SKM-1 (cell line): Measurements from ENCODE around the gene CDK14.

Experiments
- DNase-seq: peaks from one replicate; lab custom pipeline; 2025; ENCODE audit not compliant: unreplicated experiment; lab: John Stamatoyannopoulos, UW

CDK14 gene

DNA sequence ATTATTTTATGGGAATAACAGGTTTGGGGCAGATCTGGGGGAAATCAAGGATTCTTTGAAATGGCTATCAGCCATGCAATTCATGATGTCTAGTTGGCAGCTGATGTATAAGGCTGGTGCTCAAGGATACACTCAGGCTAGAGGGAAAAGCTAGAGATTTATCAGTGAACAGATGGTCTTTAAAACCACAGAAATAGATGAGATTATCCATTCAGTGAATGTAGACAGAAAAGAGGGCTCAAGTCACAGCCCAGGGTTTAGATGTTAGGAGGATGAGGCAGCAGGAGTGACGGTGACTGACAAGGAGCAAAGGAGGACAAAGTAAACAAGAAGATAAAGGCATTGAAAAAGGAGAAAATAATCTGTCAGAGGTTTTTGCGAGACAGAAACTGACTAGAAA is 238.7 kb downstream of the CDK14 start:
- no peak for DNase-seq

DNA sequence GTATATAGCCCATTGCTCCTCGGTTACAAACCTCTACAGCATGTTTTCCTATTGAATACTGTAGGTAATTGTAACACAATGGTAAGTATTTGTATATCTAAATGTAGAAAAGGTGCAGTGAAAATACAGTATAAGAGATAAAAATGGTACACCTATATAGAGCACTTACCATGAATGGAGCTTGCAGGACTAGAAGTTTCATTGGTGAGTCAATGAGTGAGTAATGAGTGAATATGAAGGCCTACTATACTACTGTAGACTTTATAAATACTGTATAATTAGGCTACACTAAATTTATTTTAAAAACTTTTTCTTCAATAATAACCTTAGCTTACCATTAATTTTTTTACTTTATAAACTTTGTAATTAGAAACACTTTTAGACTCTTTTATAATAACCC is 239.7 kb downstream of the CDK14 start:
- DNase-seq, result no peak

DNA sequence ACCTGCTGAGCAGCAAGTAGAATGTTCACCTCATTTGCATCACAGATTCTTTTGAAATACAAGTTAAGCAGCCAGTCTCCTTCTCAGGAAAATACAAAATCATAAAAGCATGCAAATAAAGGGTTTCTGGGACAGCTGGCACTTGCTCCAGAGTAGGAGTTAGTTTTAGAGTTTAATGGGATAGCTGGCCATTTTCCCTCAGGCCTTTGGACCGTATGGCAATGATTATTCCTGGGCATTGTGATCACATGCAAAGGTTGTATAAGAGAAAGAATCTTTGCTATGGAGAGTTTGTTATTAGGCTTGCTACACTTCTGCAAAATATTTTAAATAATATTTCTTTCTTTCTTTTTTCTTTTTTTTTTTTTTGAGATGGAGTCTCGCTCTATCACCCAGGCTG is 240.8 kb downstream of the CDK14 start:
- no peak for DNase-seq

DNA sequence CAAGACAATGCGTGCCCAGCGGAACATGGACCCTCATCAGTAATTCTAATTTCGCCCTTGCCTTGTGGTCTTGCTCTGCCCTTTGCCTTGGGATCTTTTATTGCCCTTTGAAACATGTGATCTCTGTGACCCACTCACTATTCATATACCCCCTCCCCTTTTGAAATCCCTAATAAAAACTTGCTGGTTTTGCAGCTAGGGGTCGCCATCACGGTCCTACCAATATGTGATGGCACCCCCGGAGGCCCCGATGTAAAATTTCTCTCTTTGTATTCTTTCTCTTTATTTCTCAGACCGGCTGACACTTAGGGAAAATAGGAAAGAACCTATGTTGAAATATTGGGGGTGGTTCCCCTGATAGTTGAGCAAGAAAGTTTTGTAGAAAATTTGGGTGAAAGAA is 242.7 kb downstream of the CDK14 start:
- no peak for DNase-seq

DNA sequence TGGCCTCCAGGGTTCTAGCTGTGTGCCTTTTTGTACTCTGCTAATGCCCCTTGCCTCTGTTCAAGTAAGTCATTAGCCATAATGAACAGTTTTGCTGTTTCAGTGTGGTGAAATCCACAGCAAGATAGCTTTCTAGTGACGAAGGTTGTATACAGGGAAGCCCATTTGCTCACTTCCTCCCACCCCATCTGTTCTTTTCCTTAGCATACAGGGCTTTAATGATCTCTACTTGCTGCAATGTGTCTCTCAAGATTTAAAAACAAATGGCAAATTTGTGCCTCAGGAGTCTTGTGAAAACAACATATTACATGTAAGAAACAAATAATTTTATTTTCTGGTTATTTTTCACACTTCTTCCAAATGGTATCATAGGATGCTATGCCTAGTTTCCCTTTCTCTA is 243.2 kb downstream of the CDK14 start:
- no peak for DNase-seq

DNA sequence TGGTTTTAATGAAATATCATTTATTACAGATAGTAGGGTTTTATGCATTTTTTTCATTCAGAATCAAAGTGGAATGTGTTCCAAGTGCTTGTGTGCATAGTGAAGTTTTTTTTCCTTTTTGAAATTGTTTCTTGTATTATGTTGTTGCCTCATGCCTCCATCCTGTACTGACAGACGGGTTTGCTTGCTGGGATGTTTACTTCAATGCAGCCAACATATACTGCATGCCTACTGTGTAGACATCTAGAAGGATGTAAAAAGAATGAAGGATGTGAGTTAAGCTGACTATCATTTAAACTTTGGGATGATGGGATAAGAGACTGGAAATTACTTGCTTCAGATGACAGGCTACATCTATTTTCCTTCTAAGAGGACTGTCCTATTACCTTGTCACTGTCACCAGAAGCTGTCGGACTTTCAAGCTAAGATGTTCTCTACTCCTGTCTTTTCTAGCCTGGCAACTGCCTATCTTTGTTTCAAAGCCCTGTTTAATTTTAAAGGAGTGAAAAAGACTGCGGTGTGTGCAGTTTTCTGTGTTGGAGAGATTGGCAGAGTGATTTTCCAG is 243.7 kb downstream of the CDK14 start:
- no peak for DNase-seq

DNA sequence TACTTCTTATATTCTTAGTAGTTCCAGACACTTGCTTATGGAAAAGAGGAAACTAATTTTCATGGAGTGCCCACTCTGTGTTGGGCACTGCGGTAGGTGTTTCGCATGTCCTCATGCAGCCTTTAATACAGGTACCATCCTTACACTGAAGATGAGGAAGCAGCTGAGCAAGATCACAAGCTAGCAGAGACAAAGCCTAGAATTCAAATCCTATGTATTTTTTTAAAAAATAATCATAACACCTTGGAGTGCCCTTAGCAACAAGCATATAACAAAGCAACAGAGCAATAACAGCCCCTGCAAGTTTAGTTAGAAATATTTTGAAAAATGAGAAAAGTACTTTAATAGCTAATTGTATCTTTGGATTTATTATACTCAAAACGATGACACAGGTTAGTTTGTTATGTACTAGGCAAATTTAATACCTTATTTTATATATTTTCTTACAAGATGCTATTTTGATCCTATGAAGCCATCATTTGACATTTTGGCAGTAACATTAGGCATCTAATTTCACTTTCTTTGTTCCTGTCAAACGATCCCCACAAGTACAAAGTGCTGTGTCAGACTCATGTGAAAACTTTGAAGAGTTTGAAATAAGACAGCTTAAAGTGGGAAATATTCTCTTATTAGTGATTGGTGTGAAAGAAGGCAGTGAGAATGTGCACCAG is 245.8 kb downstream of the CDK14 start:
- DNase-seq, result no peak

DNA sequence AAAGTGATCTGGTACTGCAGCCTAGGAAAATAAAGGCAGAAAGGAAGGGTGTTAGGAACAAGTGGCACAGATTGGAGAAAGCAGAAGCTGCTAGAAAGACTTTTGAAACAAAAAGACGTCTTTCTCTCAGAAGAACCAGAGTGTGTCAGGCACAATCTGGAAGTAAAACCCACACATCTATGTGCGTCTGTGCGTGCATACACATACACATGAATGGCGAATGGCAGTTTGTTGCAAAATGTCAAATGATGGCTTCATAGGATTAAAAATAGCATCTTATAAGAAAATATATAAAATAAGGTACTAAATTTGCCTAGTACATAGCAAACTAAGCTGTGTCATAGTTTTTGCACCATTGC is 246.3 kb downstream of the CDK14 start:
- DNase-seq, result no peak

DNA sequence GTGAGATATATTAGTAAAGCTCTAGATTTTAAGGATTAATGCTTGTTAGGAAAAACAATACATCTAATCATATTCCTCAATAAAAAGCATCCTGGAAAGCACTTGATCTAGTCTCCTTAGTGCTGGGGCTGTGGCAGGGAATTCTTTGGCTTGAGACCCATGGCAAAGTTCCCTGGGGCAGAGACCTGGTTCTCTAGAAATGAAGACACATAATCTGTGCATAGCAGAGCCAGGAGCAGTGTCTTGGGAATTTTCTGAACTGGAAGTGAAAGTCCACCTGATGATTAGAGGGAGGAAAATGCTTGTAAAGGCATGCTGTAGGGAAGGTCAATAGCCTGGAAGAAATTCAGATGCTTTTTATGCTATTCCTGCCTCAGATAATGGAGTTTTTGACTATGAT is 247.4 kb downstream of the CDK14 start:
- no peak for DNase-seq

DNA sequence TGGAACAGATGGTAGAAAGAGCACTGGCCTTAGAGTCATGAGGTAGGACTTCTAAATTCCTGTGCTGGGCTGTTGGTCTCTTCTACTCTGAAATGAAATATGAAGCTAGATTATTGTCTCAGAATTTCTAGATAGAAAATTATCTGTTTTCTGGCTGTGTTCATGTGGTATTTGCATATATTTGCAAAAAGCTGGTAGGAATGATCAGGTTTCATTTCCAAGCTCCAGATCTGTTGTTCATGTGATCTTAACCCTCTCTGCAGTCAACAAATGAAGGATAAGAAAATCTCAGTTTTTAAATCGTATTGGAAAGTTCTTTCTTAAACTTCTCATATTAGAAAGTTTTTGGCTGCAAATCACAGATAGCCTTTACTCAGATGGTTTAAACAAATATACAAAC is 248.3 kb downstream of the CDK14 start:
- no peak for DNase-seq

DNA sequence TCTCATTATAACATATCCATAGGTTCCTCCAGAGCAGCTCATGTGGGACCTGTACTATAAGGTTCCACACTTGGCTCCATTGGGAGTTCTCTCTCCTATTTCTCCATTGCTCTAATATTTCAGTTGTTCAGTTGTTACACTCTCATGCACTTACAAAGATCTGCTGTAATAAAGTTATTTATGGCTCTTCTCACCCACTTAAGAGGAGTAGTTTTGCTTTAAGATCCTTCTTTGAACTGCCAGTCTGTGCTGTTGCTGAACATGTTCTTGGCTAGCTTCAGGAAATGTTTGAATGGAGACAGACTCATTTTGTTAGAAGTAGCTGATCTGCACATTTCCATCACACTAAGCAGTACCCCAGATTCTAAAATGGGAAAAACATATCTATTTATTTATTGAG is 250.1 kb downstream of the CDK14 start:
- DNase-seq, result no peak

DNA sequence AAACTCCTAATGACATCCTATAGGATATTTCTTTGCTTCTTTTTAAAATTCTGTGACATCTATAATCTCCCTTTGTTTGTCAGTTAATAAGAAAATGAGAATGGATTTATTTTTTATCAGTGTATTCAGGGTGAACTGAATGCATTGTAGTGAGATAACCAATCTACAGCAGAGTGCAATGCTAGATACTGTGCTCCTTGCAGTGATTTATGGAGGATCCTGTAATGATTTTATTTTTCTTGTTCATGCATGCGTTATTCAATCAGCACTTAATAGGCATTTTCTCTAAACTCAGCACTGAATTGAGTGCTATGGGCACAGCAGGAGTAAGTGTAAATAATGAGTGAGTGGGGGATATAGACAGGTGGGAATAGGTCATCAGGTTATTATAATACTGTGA is 253.9 kb downstream of the CDK14 start:
- no peak for DNase-seq

DNA sequence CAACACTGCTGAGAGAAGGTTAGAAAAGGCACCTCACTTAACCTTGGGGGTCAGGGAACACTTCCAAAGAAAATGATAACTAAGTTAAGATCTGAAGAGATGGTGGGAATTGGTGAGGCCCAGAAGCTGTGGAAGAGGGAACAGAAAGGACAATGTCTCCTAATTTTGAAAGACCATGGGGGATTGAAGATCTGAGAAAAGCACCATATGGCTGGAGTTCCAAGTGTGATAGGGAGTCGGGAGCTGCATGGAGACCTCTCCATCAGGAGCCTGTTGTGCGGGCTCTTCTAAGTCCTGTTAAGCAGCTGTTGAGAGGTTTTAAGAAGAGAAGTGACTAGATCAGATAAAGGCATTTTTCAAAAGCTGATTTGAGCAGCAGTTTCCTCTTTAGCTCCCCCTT is 254.3 kb downstream of the CDK14 start:
- DNase-seq, result no peak

DNA sequence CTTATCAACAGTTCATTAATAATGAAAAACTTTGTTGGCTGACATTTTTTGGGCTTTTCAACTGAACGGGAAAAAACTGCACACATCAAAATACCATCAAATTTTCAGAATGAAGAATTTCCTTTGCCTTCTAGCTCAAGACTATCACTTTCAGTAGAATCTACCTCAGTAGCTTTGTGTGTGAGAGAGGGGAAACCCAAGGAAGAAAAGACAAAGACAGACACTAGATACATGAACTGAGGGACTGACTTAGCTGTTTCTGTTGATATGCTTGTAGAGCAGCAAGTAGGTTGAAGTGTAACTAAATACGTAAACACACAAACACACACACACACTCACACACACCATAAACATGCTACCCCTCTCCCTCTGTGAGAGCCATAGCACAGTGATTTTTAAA is 257.1 kb downstream of the CDK14 start:
- no peak for DNase-seq

DNA sequence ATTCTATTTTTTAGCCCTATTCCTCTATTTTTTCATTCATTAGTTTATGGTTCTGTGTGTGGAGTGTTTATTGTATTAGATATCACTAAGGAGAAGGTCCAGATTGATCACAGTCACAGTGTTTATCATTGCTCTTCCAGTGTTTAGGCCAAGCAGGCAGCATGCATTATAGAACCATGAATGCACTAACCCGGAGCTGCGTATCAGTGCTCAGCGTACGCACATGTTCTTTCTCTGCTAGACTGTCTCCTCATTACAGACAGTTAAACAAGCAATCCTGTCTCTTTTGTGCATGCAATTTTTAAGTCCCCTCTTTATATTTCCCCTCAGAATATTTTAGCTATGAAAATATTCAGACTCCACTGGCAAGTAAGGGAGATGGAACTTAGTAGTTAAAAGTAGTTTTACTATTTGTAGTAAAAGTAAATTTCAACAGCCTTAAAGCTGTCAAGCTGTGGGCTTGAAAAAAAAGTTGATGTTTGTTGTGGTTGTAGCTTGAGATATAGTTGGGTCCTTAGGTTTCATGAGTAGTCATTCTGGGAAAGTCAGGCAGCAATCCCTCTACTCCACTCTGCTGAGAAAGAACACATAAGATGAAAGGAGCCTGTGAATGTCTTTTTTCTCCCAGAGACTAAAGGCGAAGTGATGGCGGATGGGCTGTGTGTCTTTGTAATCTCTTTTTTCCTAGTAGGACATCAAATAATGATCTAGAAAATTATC is 260.4 kb downstream of the CDK14 start:
- no peak for DNase-seq

DNA sequence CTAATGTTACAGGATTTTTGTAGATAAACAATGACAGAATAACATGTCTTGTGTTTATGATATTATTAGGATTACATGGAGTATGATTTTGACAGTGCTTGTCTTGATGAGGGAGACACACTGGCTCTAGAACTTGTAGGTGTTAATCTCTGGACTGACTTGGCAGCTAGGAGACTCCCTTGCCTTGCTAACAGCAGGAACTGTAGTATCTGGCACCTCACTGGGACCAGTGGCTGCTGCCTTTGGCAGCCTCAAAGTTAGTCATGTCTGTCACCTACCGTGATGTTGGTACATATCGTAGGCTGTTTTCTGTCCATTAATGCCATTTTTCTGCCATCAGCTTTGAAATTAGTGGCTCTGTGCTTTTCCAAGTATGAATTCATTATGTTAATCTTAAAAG is 261.5 kb downstream of the CDK14 start:
- DNase-seq, result no peak

DNA sequence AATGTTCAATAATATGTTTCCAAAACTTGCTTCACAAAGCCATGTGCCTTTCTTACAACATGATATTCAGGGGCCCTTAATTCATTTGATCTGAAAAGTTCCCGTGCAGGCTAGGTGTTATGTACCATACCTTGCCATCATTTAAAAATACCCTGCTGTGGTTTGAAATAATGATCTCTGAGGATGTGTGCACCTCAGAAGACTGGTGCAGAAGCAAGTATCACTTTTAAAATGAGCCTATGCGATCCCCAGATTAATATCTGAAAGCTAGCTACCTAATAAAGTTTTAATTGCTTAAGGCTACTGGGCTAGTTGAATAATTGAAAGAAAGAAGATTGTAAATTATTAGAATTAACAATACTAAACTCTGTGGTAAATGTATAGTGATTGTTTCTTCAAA is 262.4 kb downstream of the CDK14 start:
- no peak for DNase-seq

DNA sequence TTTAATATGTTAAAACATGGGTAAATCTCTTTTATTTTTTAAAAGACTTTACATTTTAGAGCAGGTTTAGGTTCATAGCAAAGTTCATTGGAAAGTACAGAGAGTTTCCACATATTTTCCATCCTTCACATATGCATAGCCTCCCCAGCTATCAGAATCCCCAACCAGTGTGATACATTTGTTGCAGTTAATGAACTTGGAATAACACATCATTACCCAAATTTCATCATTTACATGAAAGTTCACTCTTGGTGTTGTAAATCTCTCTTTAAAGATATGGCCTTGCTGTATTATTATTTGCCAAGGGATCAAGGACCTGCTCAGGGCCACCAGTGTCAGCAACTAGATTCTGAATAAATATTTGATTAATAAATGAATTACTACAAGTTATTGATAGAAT is 263.4 kb downstream of the CDK14 start:
- no peak for DNase-seq

DNA sequence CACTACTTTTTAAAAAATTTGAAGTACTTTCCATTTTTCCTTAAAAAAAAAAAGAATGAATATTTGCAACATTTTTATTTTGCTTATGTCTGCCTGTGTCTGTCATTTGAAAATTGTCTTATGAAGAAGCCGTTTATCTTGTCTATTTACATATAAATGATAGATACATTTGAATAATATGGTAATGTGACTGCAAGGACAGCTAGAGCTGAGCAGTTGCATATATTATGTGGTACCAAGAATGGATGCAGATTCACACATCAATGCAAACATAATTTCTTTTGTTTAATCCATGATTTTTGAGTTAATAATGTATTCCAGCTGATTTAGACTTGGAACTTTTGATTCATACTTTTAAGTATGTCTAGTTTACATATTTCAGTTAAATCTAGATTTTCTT is 268.0 kb downstream of the CDK14 start:
- DNase-seq, result no peak

DNA sequence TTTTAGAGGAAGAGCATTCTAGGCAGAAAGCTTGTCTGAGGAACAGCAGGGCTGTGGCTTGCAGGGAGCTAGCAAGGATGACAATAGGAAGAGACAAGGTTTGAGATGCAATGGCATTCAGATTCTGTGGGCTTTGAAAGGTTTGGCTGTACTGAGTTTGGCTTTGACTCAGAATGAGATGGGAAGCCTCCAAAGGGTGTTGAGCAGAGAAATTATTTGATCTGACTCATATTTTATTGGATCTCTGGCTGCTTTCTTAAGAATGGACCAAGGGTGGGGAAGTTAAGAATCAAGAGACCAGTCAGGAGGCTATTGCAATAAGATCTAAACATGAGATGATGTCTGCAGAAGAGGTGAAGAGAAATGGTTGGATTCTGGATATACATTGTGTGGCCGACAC is 273.2 kb downstream of the CDK14 start:
- no peak for DNase-seq

DNA sequence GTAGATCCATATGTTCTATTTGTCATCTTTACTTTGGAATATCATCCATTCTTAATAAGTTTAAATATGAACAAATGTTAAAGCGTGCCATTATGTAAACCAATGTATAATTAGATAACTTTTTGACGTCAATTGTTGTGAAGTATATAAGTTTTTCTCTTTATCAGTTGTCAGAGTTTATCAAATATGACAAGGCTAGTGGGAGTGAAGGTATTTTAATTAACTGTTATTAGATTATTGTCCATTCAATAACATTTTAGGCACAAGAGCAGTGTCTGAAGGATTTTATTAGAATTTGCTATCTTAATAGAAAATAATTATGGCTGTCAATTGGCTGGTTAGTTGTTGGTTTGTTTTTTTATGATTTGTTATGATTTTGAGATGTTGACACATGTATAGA is 280.6 kb downstream of the CDK14 start:
- DNase-seq, result no peak

DNA sequence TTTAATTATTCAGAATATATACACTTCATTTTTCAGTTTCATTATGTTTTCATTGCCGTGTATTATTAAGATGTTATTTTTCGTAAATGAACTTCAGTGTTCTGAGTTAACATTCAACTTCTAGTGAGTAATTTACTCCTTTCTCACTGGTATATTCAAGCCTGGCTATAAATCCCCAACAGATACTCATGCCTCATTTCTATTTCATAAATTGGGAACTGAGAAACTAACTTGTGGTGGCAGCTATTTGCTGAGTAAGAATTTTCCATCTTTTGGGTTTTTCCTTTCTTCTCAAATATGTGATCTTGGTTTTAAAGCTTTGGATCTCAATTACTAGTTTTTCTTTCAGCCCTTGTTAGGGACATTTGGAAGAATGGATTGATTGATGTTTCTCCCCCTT is 281.1 kb downstream of the CDK14 start:
- DNase-seq, result no peak

DNA sequence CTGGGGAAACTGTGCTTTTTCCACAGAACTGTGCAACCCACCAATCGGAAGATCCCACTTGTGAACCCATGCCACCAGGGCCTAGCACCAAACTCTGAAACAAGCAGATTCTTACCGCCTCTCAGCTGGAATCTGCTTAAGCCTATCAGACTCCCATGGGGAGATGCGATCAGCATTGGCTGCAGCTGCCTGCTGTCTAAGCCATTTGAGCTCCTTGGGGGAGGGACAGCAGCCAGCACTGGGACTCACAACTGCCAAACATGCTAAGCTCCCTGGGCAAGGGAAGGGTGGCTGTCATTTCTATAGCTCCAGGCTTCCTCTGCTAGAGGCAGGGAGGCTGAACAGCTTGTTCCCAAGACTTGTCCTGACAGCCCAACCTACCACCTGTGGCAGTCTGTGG is 283.8 kb downstream of the CDK14 start:
- DNase-seq, result no peak
